Liver (tissue), 9 donors: ENCODE results near the gene PPFIA2. TPM values are rescaled to one million over a fixed set of nuclear protein-coding genes. Genes with fewer than 3 reads are reported as not detected.

ENCODE experiments used
- DNase-seq: peaks from one replicate; pipeline ENCODE4 v3.0.0-alpha.2; 2017; ENCODE audit warnings: low spot score
- H3K27ac ChIP-seq, 2 donors: one replicate each; pipeline ENCODE4 v1.7.0; 2013; ENCODE audit warnings: inconsistent platforms in 2 of 2, low read length in 2 of 2, control low read depth in 1 of 2, low read depth in 1 of 2, mild to moderate bottlenecking in 1 of 2
- H3K27me3 ChIP-seq, 4 donors: one replicate each; pipeline versions ENCODE4 v1.6.1 to v1.7.0; 2013; ENCODE audit warnings: low read length in 3 of 4, inconsistent platforms in 1 of 4, mild to moderate bottlenecking in 1 of 4, moderate library complexity in 1 of 4; ENCODE audit not compliant: control insufficient read depth in 4 of 4, insufficient read depth in 4 of 4
- H3K36me3 ChIP-seq, 4 donors: one replicate each; pipeline versions ENCODE4 v1.6.1 to v1.7.0; 2013; ENCODE audit warnings: low read length in 3 of 4, mild to moderate bottlenecking in 3 of 4, low read depth in 1 of 4, moderate library complexity in 1 of 4; ENCODE audit not compliant: control insufficient read depth in 4 of 4, insufficient read depth in 3 of 4
- H3K4me1 ChIP-seq, 4 donors: one replicate each; pipeline versions ENCODE4 v1.6.1 to v1.7.0; 2013; ENCODE audit warnings: low read length in 3 of 4, mild to moderate bottlenecking in 3 of 4, moderate library complexity in 1 of 4; ENCODE audit not compliant: control insufficient read depth in 4 of 4, insufficient read depth in 4 of 4
- H3K4me3 ChIP-seq, 3 donors: one replicate each; pipeline versions ENCODE4 v1.6.1 to v1.7.0; 2013; ENCODE audit warnings: low read length in 3 of 3, control low read depth in 1 of 3, low read depth in 1 of 3, mild to moderate bottlenecking in 1 of 3
- H3K9ac ChIP-seq, 2 donors: one replicate each; pipeline ENCODE4 v1.7.0; 2013; ENCODE audit warnings: low read length in 2 of 2, mild to moderate bottlenecking in 2 of 2, moderate library complexity in 2 of 2, control low read depth in 1 of 2, low read depth in 1 of 2
- H3K9me3 ChIP-seq, 4 donors: one replicate each; pipeline versions ENCODE4 v1.6.1 to v1.7.0; 2013; ENCODE audit warnings: low read length in 3 of 4; ENCODE audit not compliant: control insufficient read depth in 4 of 4
- EGR1 ChIP-seq, 2 donors: IDR thresholded peaks; 2 replicates each; pipeline ENCODE4 v1.6.1; 2016 to 2018; ENCODE audit warnings: antibody characterized with exemption in 2 of 2, low read depth in 2 of 2
- FOXA1 ChIP-seq: IDR thresholded peaks from 2 replicates; pipeline ENCODE4 v1.6.1; 2016; ENCODE audit warnings: antibody characterized with exemption
- FOXA2 ChIP-seq: IDR thresholded peaks from 2 replicates; pipeline ENCODE4 v1.6.1; 2016; ENCODE audit warnings: antibody characterized with exemption
- GABPA ChIP-seq, 2 donors: IDR thresholded peaks in 1 of 2; conservative IDR thresholded peaks in 1 of 2; 2 replicates each; pipeline ENCODE4 v1.6.1; 2016; ENCODE audit warnings: antibody characterized with exemption in 2 of 2, mild to moderate bottlenecking in 1 of 2, moderate library complexity in 1 of 2
- HNF4A ChIP-seq, 2 donors: conservative IDR thresholded peaks; 2 replicates each; pipeline ENCODE4 v1.6.1; 2016; ENCODE audit warnings: antibody characterized with exemption in 2 of 2, mild to moderate bottlenecking in 2 of 2
- JUND ChIP-seq, 2 donors: IDR thresholded peaks; 2 replicates each; pipeline ENCODE4 v1.6.1; 2016; ENCODE audit warnings: antibody characterized with exemption in 2 of 2
- NR2F2 ChIP-seq: IDR thresholded peaks from 2 replicates; pipeline ENCODE4 v1.6.1; 2016; ENCODE audit warnings: antibody characterized with exemption
- TAF1 ChIP-seq: conservative IDR thresholded peaks from 2 replicates; pipeline ENCODE4 v1.6.1; 2016; ENCODE audit warnings: antibody characterized with exemption, mild to moderate bottlenecking
- YY1 ChIP-seq: IDR thresholded peaks from 2 replicates; pipeline ENCODE4 v1.6.1; 2016; ENCODE audit warnings: antibody characterized with exemption, mild to moderate bottlenecking
- WGBS: extraction: QIAGEN DNeasy Blood & Tissue Kit; methylation state at CpG from one replicate; pipeline ENCODE4 v1.1.7; 2013; 5-methylcytosine and 5-hydroxymethylcytosine counted together
- polyA plus RNA-seq, 2 donors: library from polyadenylated mRNA; stranded (reverse) in 1 of 2; unstranded in 1 of 2; fragments of 200-250 nt in 1 of 2; fragments of >200 nt in 1 of 2; fragmentation: Nextera tagmentation in 1 of 2; extraction: Ambion mirVana in 1 of 2; gene quantifications; one replicate each; pipeline versions ENCODE4 v1.2.1 to v1.2.3, GENCODE V29; 2013 to 2015
- total RNA-seq, 2 donors: library from RNA; depleted of rRNA; stranded (reverse); fragments of >200 nt; gene quantifications; one replicate each; pipeline ENCODE4 v1.2.3, GENCODE V29; 2014
- TF ChIP-seq, protein P1 (sequence below): IDR thresholded peaks from 2 replicates; pipeline ENCODE4 v1.6.1; 2016; ENCODE audit warnings: antibody characterized with exemption
- TF ChIP-seq, protein P2 (sequence below): fragments of 150-350 bp; IDR thresholded peaks from 2 replicates; pipeline ENCODE4 v1.5.1; 2017; ENCODE audit warnings: improper control_type of control experiment, low read depth, low read length; ENCODE audit not compliant: missing input control
- TF ChIP-seq, protein P3 (sequence below): IDR thresholded peaks from 2 replicates; pipeline ENCODE4 v1.6.1; 2016; ENCODE audit warnings: antibody characterized with exemption
- donor health status: healthy.
- donor health status: healthy.
- donor health status: healthy.
- donor health status: healthy.
- donor health status: healthy.

Gene PPFIA2
- total and polyA plus RNA-seq, 4 donors, result 0.05 to 0.50 (median 0.22) TPM; not detected in 1

DNA sequence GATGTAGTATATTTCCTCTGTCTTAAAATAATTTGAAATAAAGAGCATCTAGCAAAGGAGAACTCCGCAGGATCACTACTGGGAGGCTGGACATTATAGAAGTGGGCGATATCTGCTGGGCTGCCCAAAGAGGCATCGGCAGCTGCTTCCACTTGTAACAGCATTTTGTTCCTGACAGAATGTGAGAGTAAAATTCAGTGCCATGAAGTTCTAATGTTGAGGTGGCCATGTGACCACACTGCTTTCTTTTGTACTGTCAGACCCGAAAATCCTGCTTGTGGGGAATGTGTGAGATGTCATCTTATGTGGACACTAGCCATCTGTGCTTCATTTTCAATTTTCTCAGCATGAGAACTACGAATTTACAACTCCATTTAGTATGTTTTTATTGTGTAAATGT is 529.4 kb downstream of the PPFIA2 start:
- Histone ChIP-seq H3K4me3 (no peak overlapping the region), H3K9ac (no peak overlapping the region), H3K36me3 (peaks cover 0 to 7% (median 3%) of the 10 kb centered on the region in 4 donors), H3K27ac (no peak overlapping the region), H3K9me3 (no peaks in the 10 kb centered on the region), H3K4me1 (no peaks in the 10 kb centered on the region), H3K27me3 (no peaks in the 10 kb centered on the region)
- 87% methylated on average over 5 of the region's 5 CpGs for WGBS
- no peak for DNase-seq
- TF ChIP-seq, protein P1, sequence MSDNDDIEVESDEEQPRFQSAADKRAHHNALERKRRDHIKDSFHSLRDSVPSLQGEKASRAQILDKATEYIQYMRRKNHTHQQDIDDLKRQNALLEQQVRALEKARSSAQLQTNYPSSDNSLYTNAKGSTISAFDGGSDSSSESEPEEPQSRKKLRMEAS, result no peak
- TF ChIP-seq GABPA (IDR thresholded peaks at IDR 0.05 in 1 of 2, conservative IDR thresholded peaks at IDR 0.05 in 1 of 2) (no peak), HNF4A (conservative IDR thresholded peaks at IDR 0.05) (no peak), YY1 (no peak), FOXA1 (no peak), NR2F2 (no peak), EGR1 (IDR thresholded peaks at IDR 0.05; ENCODE audit: low read depth in 2 of 2) (no peak)
- TF ChIP-seq, protein P2, sequence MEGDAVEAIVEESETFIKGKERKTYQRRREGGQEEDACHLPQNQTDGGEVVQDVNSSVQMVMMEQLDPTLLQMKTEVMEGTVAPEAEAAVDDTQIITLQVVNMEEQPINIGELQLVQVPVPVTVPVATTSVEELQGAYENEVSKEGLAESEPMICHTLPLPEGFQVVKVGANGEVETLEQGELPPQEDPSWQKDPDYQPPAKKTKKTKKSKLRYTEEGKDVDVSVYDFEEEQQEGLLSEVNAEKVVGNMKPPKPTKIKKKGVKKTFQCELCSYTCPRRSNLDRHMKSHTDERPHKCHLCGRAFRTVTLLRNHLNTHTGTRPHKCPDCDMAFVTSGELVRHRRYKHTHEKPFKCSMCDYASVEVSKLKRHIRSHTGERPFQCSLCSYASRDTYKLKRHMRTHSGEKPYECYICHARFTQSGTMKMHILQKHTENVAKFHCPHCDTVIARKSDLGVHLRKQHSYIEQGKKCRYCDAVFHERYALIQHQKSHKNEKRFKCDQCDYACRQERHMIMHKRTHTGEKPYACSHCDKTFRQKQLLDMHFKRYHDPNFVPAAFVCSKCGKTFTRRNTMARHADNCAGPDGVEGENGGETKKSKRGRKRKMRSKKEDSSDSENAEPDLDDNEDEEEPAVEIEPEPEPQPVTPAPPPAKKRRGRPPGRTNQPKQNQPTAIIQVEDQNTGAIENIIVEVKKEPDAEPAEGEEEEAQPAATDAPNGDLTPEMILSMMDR, result no peak

DNA sequence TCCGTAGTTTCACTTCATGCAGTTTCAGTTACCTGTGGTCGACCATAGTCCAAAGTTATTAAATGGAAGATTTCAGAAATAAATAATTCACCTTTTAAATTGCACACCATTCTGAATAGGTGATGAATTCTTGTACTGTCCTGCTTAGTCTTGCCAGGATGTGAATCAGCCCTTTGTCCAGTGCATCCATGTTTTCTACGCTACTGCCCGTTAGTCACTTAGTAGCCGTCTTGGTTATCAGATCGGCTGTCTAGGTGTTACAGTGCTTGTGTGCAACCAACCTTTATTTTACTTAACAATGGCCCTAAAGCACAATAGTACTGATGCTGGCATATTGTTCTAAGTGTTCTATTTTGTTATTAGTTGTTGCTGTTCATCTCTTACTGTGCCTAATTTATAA is 534.5 kb downstream of the PPFIA2 start:
- no peak for DNase-seq
- 96% methylated on average over 6 of the region's 6 CpGs for WGBS
- H3K27me3 ChIP-seq, result no peaks in the 10 kb centered on the region

DNA sequence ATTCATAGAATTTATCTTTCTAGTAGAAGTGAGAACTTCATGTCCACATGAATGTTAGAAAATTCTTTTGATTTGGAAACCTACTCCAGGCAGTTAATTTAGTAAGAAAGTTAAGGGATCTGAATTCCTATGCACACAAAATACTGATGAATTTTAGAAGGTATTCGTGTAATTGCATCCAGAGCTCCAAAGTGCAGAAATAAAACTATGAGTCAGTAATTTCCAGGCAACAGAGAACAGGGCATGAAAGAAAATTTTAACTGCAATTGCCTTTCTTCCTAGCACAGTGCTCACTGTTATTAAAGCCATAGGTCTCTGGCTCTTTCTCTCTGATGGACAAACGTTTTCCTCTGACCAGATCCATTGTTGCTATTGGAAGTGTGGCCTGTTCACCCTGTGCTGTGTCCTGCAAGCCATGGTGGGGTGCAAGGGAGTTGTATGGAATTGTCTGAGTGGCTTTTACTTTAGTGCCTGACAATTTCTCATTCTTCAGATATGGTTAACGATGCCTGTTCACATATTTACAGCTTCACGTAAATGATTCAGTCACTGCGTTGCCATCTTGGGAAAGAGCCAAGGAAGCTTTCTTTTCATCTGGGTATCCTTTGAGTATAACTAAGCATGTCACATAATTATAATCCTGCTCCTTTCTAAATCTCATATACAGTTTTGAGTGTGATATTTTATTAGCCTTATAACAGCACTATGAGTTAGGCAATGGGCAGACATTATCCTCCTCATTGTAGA is 536.1 kb downstream of the PPFIA2 start:
- H3K4me1 ChIP-seq, result no peaks in the 10 kb centered on the region
- H3K9me3 ChIP-seq, result no peaks in the 10 kb centered on the region
- DNase-seq, result no peak
- no peak overlapping the region for H3K9ac ChIP-seq
- H3K27ac ChIP-seq, result no peak overlapping the region
- no peaks in the 10 kb centered on the region for H3K27me3 ChIP-seq
- 77% methylated on average over 5 of the region's 5 CpGs for WGBS
- H3K36me3 ChIP-seq, result peaks cover 0 to 5% (median under 1%) of the 10 kb centered on the region in 4 donors
- no peak for TF ChIP-seq GABPA (IDR thresholded peaks at IDR 0.05 in 1 of 2, conservative IDR thresholded peaks at IDR 0.05 in 1 of 2)
- no peak for TF ChIP-seq JUND (IDR thresholded peaks at IDR 0.05)
- TF ChIP-seq FOXA1, result no peak
- TF ChIP-seq, protein P2, result no peak
- TF ChIP-seq FOXA2, result no peak
- TF ChIP-seq NR2F2, result no peak
- no peak overlapping the region for H3K4me3 ChIP-seq

More for the DNA sequence above, 534.5 kb downstream of the PPFIA2 start:
- no peaks in the 10 kb centered on the region for H3K9me3 ChIP-seq
- peaks cover 0 to 5% (median under 1%) of the 10 kb centered on the region in 4 donors for H3K36me3 ChIP-seq
- H3K27ac ChIP-seq, result no peak overlapping the region
- H3K9ac ChIP-seq, result no peak overlapping the region
- TF ChIP-seq TAF1, result no peak
- TF ChIP-seq, protein P3, sequence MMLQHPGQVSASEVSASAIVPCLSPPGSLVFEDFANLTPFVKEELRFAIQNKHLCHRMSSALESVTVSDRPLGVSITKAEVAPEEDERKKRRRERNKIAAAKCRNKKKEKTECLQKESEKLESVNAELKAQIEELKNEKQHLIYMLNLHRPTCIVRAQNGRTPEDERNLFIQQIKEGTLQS, result no peak
- no peak overlapping the region for H3K4me3 ChIP-seq
- H3K4me1 ChIP-seq, result no peaks in the 10 kb centered on the region
